ENCODE results near the gene MRTFB. TPM values are rescaled to one million over a fixed set of nuclear protein-coding genes. Genes with fewer than 3 reads are reported as not detected.
A peak's percentile ranks its signal among the peaks of the same experiment; 100 is the strongest.

The MRTFB gene
- total and polyA plus RNA-seq, 2 of the 13 experiments (the other 11 are each of a cell fraction or from before 2014, with no cell fraction given) = 11.4 to 14.0 TPM

- no peak for TF ChIP-seq ZNF580 (CRISPR knock-in tag; IDR thresholded peaks at IDR 0.05; ENCODE audit: borderline replicate concordance, low read depth)
These were observed 167.6 kb downstream of the MRTFB start (continued) for GRCh38 chr16:14238756-14239155.

GRCh38 chr16:14239791-14240190 lies 168.7 kb downstream of the MRTFB start:
- no peaks in the 10 kb centered on the region for H4K20me1 ChIP-seq (ENCODE audit: insufficient read depth, low read length)
- intact Hi-C loops (cut with micrococcal nuclease; ENCODE audit: unreplicated experiment) (loop anchor here (2.0 kb wide), 1 partner anchor 65 kb away; no protein-coding TSS in a partner anchor), in situ Hi-C loops (cut with HindIII; ENCODE audit: extremely low pct_ligation_motif_present, low pct_unique_long_range_greater_than_20kb) (no loop called here)
- H3K27me3 ChIP-seq (ENCODE audit: control insufficient read depth in 1 of 2, insufficient read depth in 2 of 2, low read length in 2 of 2) = no peaks in the 10 kb centered on the region
- H3K36me3 ChIP-seq (replicated peaks in 1 of 2; ENCODE audit: control insufficient read depth in 1 of 2, insufficient read depth in 2 of 2, low read length in 2 of 2) = peaks cover 11 to 50% of the 10 kb centered on the region in 2 experiments
- ATAC-seq (no peak), FAIRE-seq (no peak), DNase-seq (ENCODE audit: low spot score) (no peak)
- H2AFZ ChIP-seq (ENCODE audit: low read length) = no peak overlapping the region
- no peak overlapping the region for H3K9ac ChIP-seq (ENCODE audit: insufficient read depth, low read depth, low read length)
- no peak overlapping the region for H3K4me3 ChIP-seq (replicated peaks in 1 of 3; ENCODE audit: insufficient read depth in 1 of 3, low read depth in 2 of 3, low read length in 3 of 3)
- no peak overlapping the region for H3K4me2 ChIP-seq (ENCODE audit: low read depth, low read length)
- H3K4me1 ChIP-seq (ENCODE audit: insufficient read depth, low read length) = peaks cover 14% of the 10 kb centered on the region
- ChIA-PET POLR2A (interaction anchor here (2.2 kb wide), 1 partner anchor 320 kb away, joined by 5 read pairs; the partner anchor contains the start of gene ERCC4), CTCF (ENCODE audit: low intra/inter-chr PET ratio, low total read pairs) (no interaction called here)
- peak overlapping the region; percentile 12 for H3K27ac ChIP-seq (ENCODE audit: extremely low read length, insufficient read depth, low read length)
- H3K9me3 ChIP-seq (ENCODE audit: low read length) = no peaks in the 10 kb centered on the region
- no TSS peak for BruUV-seq (replicated peaks)
- no peaks in the 10 kb centered on the region for H3K79me2 ChIP-seq (ENCODE audit: insufficient read depth, low read length)
- 77% methylated on average over 6 of the region's 6 CpGs for WGBS (ENCODE audit: low lambda C conversion rate)
- TF ChIP-seq ZEB1 (IDR thresholded peaks at IDR 0.05; ENCODE audit: insufficient replicate concordance, low read depth) (no peak), SCMH1 (CRISPR knock-in tag; IDR thresholded peaks at IDR 0.05; ENCODE audit: borderline replicate concordance) (no peak), HIVEP1 (CRISPR knock-in tag; IDR thresholded peaks at IDR 0.05) (no peak), GLI4 (CRISPR knock-in tag; IDR thresholded peaks at IDR 0.05; ENCODE audit: borderline replicate concordance) (no peak), TCF7L2 (IDR thresholded peaks at IDR 0.05; ENCODE audit: low read depth, low read length) (no peak), ZBTB25 (CRISPR knock-in tag; IDR thresholded peaks at IDR 0.05) (no peak), CAMTA2 (CRISPR knock-in tag; IDR thresholded peaks at IDR 0.05; ENCODE audit: borderline replicate concordance) (no peak), SMAD3 (CRISPR knock-in tag; IDR thresholded peaks at IDR 0.05) (no peak), HNRNPK (IDR thresholded peaks at IDR 0.05; ENCODE audit: low read depth, low read length, poor library complexity, severe bottlenecking) (no peak), KDM4B (CRISPR knock-in tag; IDR thresholded peaks at IDR 0.05) (no peak), ZNF776 (CRISPR knock-in tag; IDR thresholded peaks at IDR 0.05) (no peak)

All from HepG2 (cell line).